H9 (cell line): ENCODE measurements around the gene NCAM1. TPM values are rescaled to one million over a fixed set of nuclear protein-coding genes. Genes with fewer than 3 reads are reported as not detected.

Experiments
- DNase-seq: peaks from one replicate; pipeline ENCODE4 v3.0.0-alpha.2; 2017
- H2AFZ ChIP-seq: one replicate; pipeline ENCODE4 v1.6.1; 2013; ENCODE audit warnings: mild to moderate bottlenecking, low read length, control low read depth, moderate library complexity
- H2AK5ac ChIP-seq: 2 replicates; pipeline ENCODE4 v1.6.1; 2013; ENCODE audit warnings: low read length, control low read depth, mixed read lengths; ENCODE audit not compliant: insufficient read length
- H2BK120ac ChIP-seq: one replicate; pipeline ENCODE4 v1.6.1; 2013; ENCODE audit warnings: low read depth, mild to moderate bottlenecking, low read length, control low read depth, inconsistent platforms; ENCODE audit not compliant: poor library complexity, severe bottlenecking
- H2BK12ac ChIP-seq: 2 replicates; pipeline ENCODE4 v1.6.1; 2013; ENCODE audit warnings: low read length, control low read depth, mixed read lengths, low read depth; ENCODE audit not compliant: insufficient read length
- H2BK15ac ChIP-seq: 2 replicates; pipeline ENCODE4 v1.6.1; 2013; ENCODE audit warnings: low read depth, low read length, control low read depth
- H2BK20ac ChIP-seq: one replicate; pipeline ENCODE4 v1.6.1; 2013; ENCODE audit warnings: low read depth, mild to moderate bottlenecking, low read length, control low read depth, inconsistent platforms; ENCODE audit not compliant: poor library complexity, severe bottlenecking
- H2BK5ac ChIP-seq: 2 replicates; pipeline ENCODE4 v1.6.1; 2013; ENCODE audit warnings: low read length, control low read depth, mixed read lengths; ENCODE audit not compliant: insufficient read length
- H3K14ac ChIP-seq: 2 replicates; pipeline ENCODE4 v1.6.1; 2013; ENCODE audit warnings: low read length, control low read depth; ENCODE audit not compliant: insufficient read depth
- H3K18ac ChIP-seq: 2 replicates; pipeline ENCODE4 v1.6.1; 2013; ENCODE audit warnings: low read depth, mild to moderate bottlenecking, mixed read lengths, low read length, control low read depth; ENCODE audit not compliant: insufficient read length
- H3K23ac ChIP-seq: 2 replicates; pipeline ENCODE4 v1.6.1; 2013; ENCODE audit warnings: low read length, control low read depth, mixed read lengths, low read depth; ENCODE audit not compliant: insufficient read length
- H3K23me2 ChIP-seq: 2 replicates; pipeline ENCODE4 v1.6.1; 2013; ENCODE audit warnings: low read depth, mild to moderate bottlenecking, mixed read lengths, low read length, control low read depth; ENCODE audit not compliant: insufficient read length, poor library complexity, severe bottlenecking
- H3K27ac ChIP-seq: 2 replicates; pipeline ENCODE4 v1.5.1; 2013; ENCODE audit warnings: low read length, control low read depth, mixed read lengths, low read depth; ENCODE audit not compliant: insufficient read length
- H3K27me3 ChIP-seq: 2 replicates; pipeline ENCODE4 v1.6.1; 2013; ENCODE audit warnings: low read length, control low read depth, inconsistent platforms; ENCODE audit not compliant: insufficient read depth
- H3K4ac ChIP-seq: 2 replicates; pipeline ENCODE4 v1.6.1; 2013; ENCODE audit warnings: low read depth, mild to moderate bottlenecking, control low read depth, inconsistent platforms, low read length, moderate library complexity
- H3K4me1 ChIP-seq: 2 replicates; pipeline ENCODE4 v1.6.1; 2013; ENCODE audit warnings: low read length, control low read depth, inconsistent platforms; ENCODE audit not compliant: insufficient read depth
- H3K4me2 ChIP-seq: 2 replicates; pipeline ENCODE4 v1.6.1; 2013; ENCODE audit warnings: low read length, control low read depth, mixed read lengths; ENCODE audit not compliant: insufficient read length, insufficient read depth
- H3K56ac ChIP-seq: 2 replicates; pipeline ENCODE4 v1.6.1; 2013; ENCODE audit warnings: low read depth, mild to moderate bottlenecking, mixed read lengths, low read length, control low read depth; ENCODE audit not compliant: insufficient read length
- H3K79me1 ChIP-seq: 2 replicates; pipeline ENCODE4 v1.6.1; 2013; ENCODE audit warnings: low read depth, mild to moderate bottlenecking, moderate library complexity, low read length, control low read depth, inconsistent platforms; ENCODE audit not compliant: insufficient read depth, poor library complexity, severe bottlenecking
- H3K79me2 ChIP-seq: 2 replicates; pipeline ENCODE4 v1.6.1; 2013; ENCODE audit warnings: low read length, control low read depth, inconsistent platforms; ENCODE audit not compliant: insufficient read depth
- H3K9ac ChIP-seq: 2 replicates; pipeline ENCODE4 v1.6.1; 2013; ENCODE audit warnings: low read length, control low read depth, mixed read lengths; ENCODE audit not compliant: insufficient read length; ENCODE audit errors: extremely low read depth
- H3K9me3 ChIP-seq: one replicate; pipeline ENCODE4 v1.6.1; 2013; ENCODE audit warnings: low read depth, low read length, inconsistent platforms; ENCODE audit not compliant: control insufficient read depth
- H3T11ph ChIP-seq: one replicate; pipeline ENCODE4 v1.6.1; 2013; ENCODE audit warnings: mild to moderate bottlenecking, low read length, control low read depth, inconsistent platforms
- H4K20me1 ChIP-seq: one replicate; pipeline ENCODE4 v1.6.1; 2013; ENCODE audit not compliant: control insufficient read depth, insufficient read length, insufficient read depth
- H4K5ac ChIP-seq: 2 replicates; pipeline ENCODE4 v1.6.1; 2013; ENCODE audit warnings: low read depth, mild to moderate bottlenecking, mixed read lengths, low read length, control low read depth; ENCODE audit not compliant: insufficient read length
- H4K8ac ChIP-seq: replicated peaks from 2 replicates; pipeline ENCODE4 v1.6.1; 2013; ENCODE audit warnings: low read length, control low read depth, mixed read lengths, low read depth; ENCODE audit not compliant: insufficient read length
- H4K91ac ChIP-seq: 2 replicates; pipeline ENCODE4 v1.6.1; 2013; ENCODE audit warnings: low read depth, mild to moderate bottlenecking, moderate library complexity, mixed read lengths, low read length, control low read depth; ENCODE audit not compliant: insufficient read length
- H3K27ac Mint-ChIP-seq, 3 experiments: 2 replicates in 2 of 3; 3 replicates in 1 of 3; pipeline ENCODE4 v1.8.0; 2020 to 2021; ENCODE audit warnings: mixed read lengths in 3 of 3, mild to moderate bottlenecking in 1 of 3, moderate library complexity in 1 of 3
- H3K27me3 Mint-ChIP-seq: 2 replicates; pipeline ENCODE4 v1.8.0; 2021; ENCODE audit warnings: low read depth, mild to moderate bottlenecking, moderate library complexity, mixed read lengths
- H3K36me3 Mint-ChIP-seq, 3 experiments: 2 replicates in 2 of 3; 3 replicates in 1 of 3; pipeline ENCODE4 v1.8.0; 2020 to 2021; ENCODE audit warnings: low read depth in 3 of 3, mixed read lengths in 3 of 3; ENCODE audit not compliant: insufficient read depth in 1 of 3
- H3K4me1 Mint-ChIP-seq, 2 experiments: 2 replicates each; pipeline ENCODE4 v1.8.0; 2020; ENCODE audit warnings: mixed read lengths in 2 of 2
- H3K4me3 Mint-ChIP-seq, 2 experiments: 2 replicates in 1 of 2; 3 replicates in 1 of 2; pipeline ENCODE4 v1.8.0; 2020 to 2021; ENCODE audit warnings: mild to moderate bottlenecking in 2 of 2, mixed read lengths in 2 of 2, moderate library complexity in 1 of 2
- H3K9me3 Mint-ChIP-seq, 2 experiments: 2 replicates in 1 of 2; 3 replicates in 1 of 2; pipeline ENCODE4 v1.8.0; 2020; ENCODE audit warnings: mild to moderate bottlenecking in 2 of 2, mixed read lengths in 2 of 2, moderate library complexity in 1 of 2
- CTCF ChIP-seq: fragments of 200-600 bp; sonication (generic); conservative IDR thresholded peaks from 3 replicates; pipeline ENCODE4 v1.8.0; 2021; ENCODE audit warnings: antibody characterized with exemption, mild to moderate bottlenecking
- WGBS: extraction: QIAGEN DNeasy Blood & Tissue Kit; methylation state at CpG from one replicate; pipeline ENCODE4 v1.1.7; 2013; ENCODE audit warnings: missing lambda C conversion rate, low lambda C conversion rate, mixed read lengths; ENCODE audit not compliant: insufficient read length; ENCODE audit errors: extremely low coverage; 5-methylcytosine and 5-hydroxymethylcytosine counted together
- total RNA-seq: library from RNA; stranded (reverse); gene quantifications from 2 replicates; pipeline ENCODE4 v1.2.1, GENCODE V29; 2021

The NCAM1 gene
- total RNA-seq, 1 experiment from 2014 or later = 2.5 TPM

GRCh38 chr11:113255096-113255495, 293.9 kb downstream of the NCAM1 start:
- Mint-ChIP-seq H3K36me3 (no peaks in the 10 kb centered on the region), H3K27ac (no peak overlapping the region), H3K4me3 (no peak overlapping the region), H3K9me3 (no peaks in the 10 kb centered on the region), H3K4me1 (peaks cover 5% of the 10 kb centered on the region in 2 experiments; a peak in 3 of 4 replicates), H3K27me3 (no peaks in the 10 kb centered on the region)
- Histone ChIP-seq H3K56ac (no peak overlapping the region), H3K4ac (no peak overlapping the region), H4K5ac (no peak overlapping the region), H2BK12ac (no peak overlapping the region), H2BK5ac (no peak overlapping the region), H3K14ac (no peak overlapping the region), H2BK15ac (no peak overlapping the region), H4K91ac (no peak overlapping the region), H4K20me1 (no peaks in the 10 kb centered on the region), H2AFZ (no peak overlapping the region), H3K18ac (no peak overlapping the region), H3K4me2 (no peak overlapping the region), H3T11ph (no peak overlapping the region), H2AK5ac (no peak overlapping the region), H3K79me2 (no peaks in the 10 kb centered on the region), H2BK20ac (no peak overlapping the region), H3K27ac (no peak overlapping the region), H2BK120ac (no peak overlapping the region), H3K4me1 (no peaks in the 10 kb centered on the region; the same call in 1 of the 2 replicates), H3K27me3 (no peaks in the 10 kb centered on the region), H3K23ac (no peak overlapping the region), H3K9ac (no peak overlapping the region), H3K9me3 (no peaks in the 10 kb centered on the region), H3K79me1 (no peaks in the 10 kb centered on the region), H3K23me2 (no peaks in the 10 kb centered on the region), H4K8ac (no peak overlapping the region)
- no peak for DNase-seq
- no peak for TF ChIP-seq CTCF
- no CpG with 5 or more reads among the region's 4 CpGs for WGBS
